ENCODE measurements around the gene TANC2. TPM values are rescaled to one million over a fixed set of nuclear protein-coding genes. Genes with fewer than 3 reads are reported as not detected.
A peak's percentile ranks its signal among the peaks of the same experiment; 100 is the strongest.

Gene TANC2
- total RNA-seq, 1 donor from 2014 or later = 31.1 TPM

DNA sequence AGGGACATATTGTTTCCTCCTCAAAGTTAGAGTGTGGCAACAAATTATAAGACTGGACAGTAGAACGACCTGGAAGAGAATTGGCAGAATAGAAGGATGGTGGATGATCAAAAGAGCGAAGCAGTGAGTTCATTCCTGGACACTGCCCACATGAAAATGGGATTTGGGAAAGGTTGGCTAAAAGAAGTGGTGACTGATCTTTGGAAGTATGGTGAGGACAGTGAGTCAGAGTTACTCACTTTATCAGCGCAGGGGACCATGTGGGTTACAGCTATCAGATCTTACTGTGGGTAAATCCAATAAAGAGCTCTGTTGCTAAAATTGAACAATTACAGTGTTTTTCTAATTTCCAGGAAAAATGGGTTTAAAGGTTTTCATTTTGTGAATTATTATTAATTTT is 2.7 kb upstream of the TANC2 start:
- no peak for DNase-seq (ENCODE audit: low read depth)
- no peak overlapping the region for H3K4me3 ChIP-seq (ENCODE audit: low read depth, low read length)
- TF ChIP-seq, protein P1, sequence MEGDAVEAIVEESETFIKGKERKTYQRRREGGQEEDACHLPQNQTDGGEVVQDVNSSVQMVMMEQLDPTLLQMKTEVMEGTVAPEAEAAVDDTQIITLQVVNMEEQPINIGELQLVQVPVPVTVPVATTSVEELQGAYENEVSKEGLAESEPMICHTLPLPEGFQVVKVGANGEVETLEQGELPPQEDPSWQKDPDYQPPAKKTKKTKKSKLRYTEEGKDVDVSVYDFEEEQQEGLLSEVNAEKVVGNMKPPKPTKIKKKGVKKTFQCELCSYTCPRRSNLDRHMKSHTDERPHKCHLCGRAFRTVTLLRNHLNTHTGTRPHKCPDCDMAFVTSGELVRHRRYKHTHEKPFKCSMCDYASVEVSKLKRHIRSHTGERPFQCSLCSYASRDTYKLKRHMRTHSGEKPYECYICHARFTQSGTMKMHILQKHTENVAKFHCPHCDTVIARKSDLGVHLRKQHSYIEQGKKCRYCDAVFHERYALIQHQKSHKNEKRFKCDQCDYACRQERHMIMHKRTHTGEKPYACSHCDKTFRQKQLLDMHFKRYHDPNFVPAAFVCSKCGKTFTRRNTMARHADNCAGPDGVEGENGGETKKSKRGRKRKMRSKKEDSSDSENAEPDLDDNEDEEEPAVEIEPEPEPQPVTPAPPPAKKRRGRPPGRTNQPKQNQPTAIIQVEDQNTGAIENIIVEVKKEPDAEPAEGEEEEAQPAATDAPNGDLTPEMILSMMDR (conservative IDR thresholded peaks at IDR 0.05; ENCODE audit: low read depth, low read length) = no peak

DNA sequence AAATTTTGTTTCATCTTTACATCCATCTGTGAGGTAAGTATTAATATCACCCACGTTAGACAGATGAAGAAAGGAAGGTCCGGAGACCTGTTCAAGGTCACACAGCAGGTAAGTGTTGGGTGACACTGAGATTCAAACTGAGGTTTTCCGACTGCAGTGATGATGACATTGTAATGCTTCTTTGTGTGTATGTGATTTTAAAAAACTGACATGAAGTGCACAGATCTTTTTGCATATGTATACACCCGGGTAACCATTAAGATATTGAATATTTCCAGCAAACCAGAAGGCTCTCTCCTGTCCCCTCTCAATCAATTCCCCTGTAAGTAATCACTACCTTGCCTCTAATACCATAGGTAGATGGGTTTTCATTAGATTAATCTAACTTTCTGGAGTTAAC is 1.5 kb upstream of the TANC2 start:
- H3K4me3 ChIP-seq (ENCODE audit: low read depth, low read length) = no peak overlapping the region
- TF ChIP-seq, protein P1 (conservative IDR thresholded peaks at IDR 0.05; ENCODE audit: low read depth, low read length) = no peak
- DNase-seq (ENCODE audit: low read depth) = no peak

DNA sequence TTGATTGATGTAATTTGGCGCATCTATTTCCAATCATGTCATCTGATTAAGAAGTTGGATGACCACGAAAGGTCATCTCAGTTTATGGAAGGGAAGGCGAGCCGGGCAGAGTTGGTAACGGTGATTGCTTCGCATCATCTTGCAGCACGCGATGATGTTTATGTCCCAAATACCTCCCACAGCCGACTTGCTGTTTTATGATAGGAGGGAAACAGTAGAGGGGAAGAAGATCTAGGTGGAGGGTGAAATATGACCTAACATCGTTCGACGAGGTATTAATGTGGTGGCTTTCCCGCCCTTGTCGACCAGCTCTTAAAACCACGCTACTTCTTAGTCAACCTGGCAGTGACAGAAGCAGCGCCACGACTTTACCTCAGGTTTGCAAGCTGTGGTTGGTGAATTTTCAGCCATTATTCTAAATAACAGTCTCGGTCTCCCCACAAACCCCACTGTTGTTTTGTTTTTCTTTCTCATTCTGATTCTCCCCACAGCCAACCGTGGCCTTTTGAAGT is 805 bp upstream of the TANC2 start:
- no peak for DNase-seq (ENCODE audit: low read depth)
- TF ChIP-seq, protein P1 (conservative IDR thresholded peaks at IDR 0.05; ENCODE audit: low read depth, low read length) = no peak
- peak overlapping the region; percentile 59 for H3K4me3 ChIP-seq (ENCODE audit: low read depth, low read length)

DNA sequence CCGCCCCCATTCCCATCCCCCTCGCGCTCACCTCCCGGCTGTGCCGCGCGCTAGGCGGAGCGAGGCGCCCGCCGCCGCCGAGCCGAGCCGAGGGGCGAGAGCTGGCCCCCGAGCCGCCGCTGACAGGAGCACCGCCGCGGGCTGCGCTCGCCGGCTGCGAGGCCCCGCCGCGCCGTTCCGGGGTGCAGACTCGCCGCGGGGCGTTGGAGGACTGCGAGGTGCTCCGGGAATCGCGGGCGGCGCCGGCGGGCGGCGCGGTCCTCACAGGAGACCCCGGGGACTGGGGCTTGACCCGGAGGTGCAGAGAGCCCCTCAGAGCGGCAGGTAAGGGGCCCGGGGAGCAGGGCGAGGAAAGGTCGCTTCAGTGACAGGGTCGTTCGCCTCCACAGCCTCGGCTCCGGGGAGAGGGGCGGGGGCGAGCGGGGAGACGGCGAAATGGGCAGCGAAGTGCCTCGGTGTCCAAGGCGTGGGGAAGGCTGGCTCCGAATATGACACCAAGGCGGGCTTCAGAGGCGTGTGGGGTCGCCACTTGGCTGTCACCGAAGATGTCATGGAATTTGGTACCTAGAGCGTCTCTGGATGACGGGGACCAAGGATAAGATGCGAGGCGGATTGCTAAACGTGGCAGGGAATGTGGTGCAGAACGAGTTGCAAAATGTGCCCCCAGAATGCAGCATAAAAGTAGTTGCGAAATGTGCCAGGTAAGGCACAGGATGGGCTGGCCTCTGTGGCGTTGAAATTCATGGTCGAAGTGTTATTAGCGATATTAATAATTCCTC is 580 bp downstream of the TANC2 start:
- no peak for DNase-seq (ENCODE audit: low read depth)
- TF ChIP-seq, protein P1 (conservative IDR thresholded peaks at IDR 0.05; ENCODE audit: low read depth, low read length) = no peak
- H3K4me3 ChIP-seq (ENCODE audit: low read depth, low read length) = peak overlapping the region; percentile 90

DNA sequence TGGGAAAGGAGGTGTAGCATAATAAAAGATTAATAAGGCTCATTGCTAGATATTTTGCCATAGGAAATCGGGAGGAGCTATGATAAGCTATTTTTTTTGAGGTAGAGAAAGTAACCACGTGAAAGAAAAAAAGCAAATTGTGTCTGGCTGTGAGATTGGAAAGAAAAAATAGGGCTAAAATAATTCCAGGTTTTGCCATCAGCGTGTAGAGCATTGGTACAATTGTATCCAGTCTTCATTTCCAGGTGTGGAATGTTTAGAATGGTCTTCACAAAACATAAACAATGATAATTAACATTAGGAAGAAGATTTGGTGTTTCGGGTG is 1.1 kb downstream of the TANC2 start:
- TF ChIP-seq, protein P1 (conservative IDR thresholded peaks at IDR 0.05; ENCODE audit: low read depth, low read length) = no peak
- no peak for DNase-seq (ENCODE audit: low read depth)
- peak overlapping the region; percentile 90 for H3K4me3 ChIP-seq (ENCODE audit: low read depth, low read length)

DNA sequence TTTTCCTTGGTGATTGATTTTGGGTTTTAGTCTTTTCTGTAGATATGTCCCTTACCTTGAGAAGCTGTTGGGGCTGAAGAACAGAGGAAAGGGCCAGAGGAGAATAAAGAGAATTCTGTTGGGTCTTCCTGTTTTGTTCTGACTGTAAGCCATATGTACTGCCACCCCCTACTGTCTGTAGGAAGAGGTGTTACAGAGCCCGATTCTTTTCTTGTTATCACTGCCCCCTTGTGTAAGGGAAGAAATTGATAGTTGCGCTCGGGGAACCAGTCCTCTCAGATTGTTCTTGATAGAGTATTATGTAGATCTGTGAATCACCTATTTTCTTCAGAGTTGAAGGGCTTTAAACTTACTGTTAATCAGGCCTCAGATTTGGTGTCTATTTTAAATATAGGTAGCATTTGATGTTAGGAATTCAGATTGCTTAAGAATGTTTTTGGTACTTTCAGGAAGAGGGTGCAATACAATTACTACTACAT is 2.4 kb downstream of the TANC2 start:
- H3K4me3 ChIP-seq (ENCODE audit: low read depth, low read length) = peak overlapping the region; percentile 90
- DNase-seq (ENCODE audit: low read depth) = peak; percentile 72
- TF ChIP-seq, protein P1 (conservative IDR thresholded peaks at IDR 0.05; ENCODE audit: low read depth, low read length) = peak; percentile 95

DNA sequence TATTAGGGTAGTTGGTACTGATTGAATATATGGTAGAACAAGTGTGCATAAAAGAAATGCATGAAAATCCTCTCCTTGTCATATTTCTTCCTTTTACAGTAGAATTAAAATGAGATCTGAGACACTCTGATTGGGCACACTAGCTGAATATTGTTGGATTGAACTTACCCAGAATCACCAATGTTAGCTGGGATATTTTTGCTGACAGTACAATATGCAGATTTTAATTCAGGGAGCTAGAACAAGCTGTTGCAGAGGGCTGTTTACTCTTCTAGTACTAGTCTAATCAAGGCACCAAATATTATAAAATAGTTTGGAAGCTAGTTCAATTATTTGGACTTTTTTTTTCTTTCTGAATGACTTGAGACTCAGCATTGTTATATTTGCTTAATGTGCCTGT is 4.6 kb downstream of the TANC2 start:
- no peak for DNase-seq (ENCODE audit: low read depth)
- TF ChIP-seq, protein P1 (conservative IDR thresholded peaks at IDR 0.05; ENCODE audit: low read depth, low read length) = no peak
- H3K4me3 ChIP-seq (ENCODE audit: low read depth, low read length) = no peak overlapping the region

All from epithelial cell of proximal tubule (primary cell).